Liver (tissue), 9 donors: ENCODE data around the gene MEAK7. TPM values are rescaled to one million over a fixed set of nuclear protein-coding genes. Genes with fewer than 3 reads are reported as not detected.

ENCODE experiments used
- DNase-seq: peaks from one replicate; pipeline ENCODE4 v3.0.0-alpha.2; 2017; ENCODE audit warnings: low spot score
- H3K27ac ChIP-seq, 2 donors: one replicate each; pipeline ENCODE4 v1.7.0; 2013; ENCODE audit warnings: inconsistent platforms in 2 of 2, low read length in 2 of 2, control low read depth in 1 of 2, low read depth in 1 of 2, mild to moderate bottlenecking in 1 of 2
- H3K27me3 ChIP-seq, 4 donors: one replicate each; pipeline versions ENCODE4 v1.6.1 to v1.7.0; 2013; ENCODE audit warnings: low read length in 3 of 4, inconsistent platforms in 1 of 4, mild to moderate bottlenecking in 1 of 4, moderate library complexity in 1 of 4; ENCODE audit not compliant: control insufficient read depth in 4 of 4, insufficient read depth in 4 of 4
- H3K36me3 ChIP-seq, 4 donors: one replicate each; pipeline versions ENCODE4 v1.6.1 to v1.7.0; 2013; ENCODE audit warnings: low read length in 3 of 4, mild to moderate bottlenecking in 3 of 4, low read depth in 1 of 4, moderate library complexity in 1 of 4; ENCODE audit not compliant: control insufficient read depth in 4 of 4, insufficient read depth in 3 of 4
- H3K4me1 ChIP-seq, 4 donors: one replicate each; pipeline versions ENCODE4 v1.6.1 to v1.7.0; 2013; ENCODE audit warnings: low read length in 3 of 4, mild to moderate bottlenecking in 3 of 4, moderate library complexity in 1 of 4; ENCODE audit not compliant: control insufficient read depth in 4 of 4, insufficient read depth in 4 of 4
- H3K4me3 ChIP-seq, 3 donors: one replicate each; pipeline versions ENCODE4 v1.6.1 to v1.7.0; 2013; ENCODE audit warnings: low read length in 3 of 3, control low read depth in 1 of 3, low read depth in 1 of 3, mild to moderate bottlenecking in 1 of 3
- H3K9ac ChIP-seq, 2 donors: one replicate each; pipeline ENCODE4 v1.7.0; 2013; ENCODE audit warnings: low read length in 2 of 2, mild to moderate bottlenecking in 2 of 2, moderate library complexity in 2 of 2, control low read depth in 1 of 2, low read depth in 1 of 2
- H3K9me3 ChIP-seq, 4 donors: one replicate each; pipeline versions ENCODE4 v1.6.1 to v1.7.0; 2013; ENCODE audit warnings: low read length in 3 of 4; ENCODE audit not compliant: control insufficient read depth in 4 of 4
- EGR1 ChIP-seq, 2 donors: IDR thresholded peaks; 2 replicates each; pipeline ENCODE4 v1.6.1; 2016 to 2018; ENCODE audit warnings: antibody characterized with exemption in 2 of 2, low read depth in 2 of 2
- FOXA1 ChIP-seq: IDR thresholded peaks from 2 replicates; pipeline ENCODE4 v1.6.1; 2016; ENCODE audit warnings: antibody characterized with exemption
- HNF4A ChIP-seq, 2 donors: conservative IDR thresholded peaks; 2 replicates each; pipeline ENCODE4 v1.6.1; 2016; ENCODE audit warnings: antibody characterized with exemption in 2 of 2, mild to moderate bottlenecking in 2 of 2
- HNF4G ChIP-seq: IDR thresholded peaks from 2 replicates; pipeline ENCODE4 v1.6.1; 2016; ENCODE audit warnings: antibody characterized with exemption
- JUND ChIP-seq, 2 donors: IDR thresholded peaks; 2 replicates each; pipeline ENCODE4 v1.6.1; 2016; ENCODE audit warnings: antibody characterized with exemption in 2 of 2
- NR2F2 ChIP-seq: IDR thresholded peaks from 2 replicates; pipeline ENCODE4 v1.6.1; 2016; ENCODE audit warnings: antibody characterized with exemption
- RXRA ChIP-seq, 2 donors: IDR thresholded peaks; 2 replicates each; pipeline ENCODE4 v1.6.1; 2017 to 2018; ENCODE audit warnings: antibody characterized with exemption in 2 of 2, mild to moderate bottlenecking in 1 of 2
- SP1 ChIP-seq: IDR thresholded peaks from 2 replicates; pipeline ENCODE4 v1.6.1; 2018; ENCODE audit warnings: antibody characterized with exemption, mild to moderate bottlenecking
- WGBS: extraction: QIAGEN DNeasy Blood & Tissue Kit; methylation state at CpG from one replicate; pipeline ENCODE4 v1.1.7; 2013; 5-methylcytosine and 5-hydroxymethylcytosine counted together
- polyA plus RNA-seq, 2 donors: library from polyadenylated mRNA; stranded (reverse) in 1 of 2; unstranded in 1 of 2; fragments of 200-250 nt in 1 of 2; fragments of >200 nt in 1 of 2; fragmentation: Nextera tagmentation in 1 of 2; extraction: Ambion mirVana in 1 of 2; gene quantifications; one replicate each; pipeline versions ENCODE4 v1.2.1 to v1.2.3, GENCODE V29; 2013 to 2015
- total RNA-seq, 2 donors: library from RNA; depleted of rRNA; stranded (reverse); fragments of >200 nt; gene quantifications; one replicate each; pipeline ENCODE4 v1.2.3, GENCODE V29; 2014
- TF ChIP-seq, protein P1 (sequence below): IDR thresholded peaks from 2 replicates; pipeline ENCODE4 v1.6.1; 2016; ENCODE audit warnings: antibody characterized with exemption, mild to moderate bottlenecking
- TF ChIP-seq, protein P2 (sequence below): IDR thresholded peaks from 2 replicates; pipeline ENCODE4 v1.6.1; 2016; ENCODE audit warnings: antibody characterized with exemption
- TF ChIP-seq, protein P3 (sequence below): fragments of 150-350 bp; IDR thresholded peaks from 2 replicates; pipeline ENCODE4 v1.5.1; 2017; ENCODE audit warnings: improper control_type of control experiment, low read depth, low read length; ENCODE audit not compliant: missing input control
- TF ChIP-seq, protein P4 (sequence below): IDR thresholded peaks from 2 replicates; pipeline ENCODE4 v1.6.1; 2016; ENCODE audit warnings: antibody characterized with exemption
- donor health status: healthy.
- donor health status: healthy.
- donor health status: healthy.
- donor health status: healthy.
- donor health status: healthy.

Gene MEAK7
- total and polyA plus RNA-seq, 4 donors: 1.3 to 4.0 (median 2.2) TPM

DNA sequence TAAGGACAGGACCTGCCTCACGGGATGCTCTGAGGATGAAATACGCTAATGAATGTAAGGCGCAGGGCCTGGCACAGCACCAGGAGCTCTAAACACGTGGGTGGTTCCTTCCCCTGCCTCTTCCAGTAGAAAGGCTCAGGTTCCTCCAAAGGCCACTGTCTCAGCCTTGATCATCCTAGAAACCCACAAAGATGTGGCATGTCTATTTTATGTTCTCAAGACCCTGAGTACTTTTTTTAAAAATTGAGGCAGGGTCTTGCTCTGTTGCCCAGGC, 17.0 kb upstream of the MEAK7 start (continued):
- TF ChIP-seq, protein P1, sequence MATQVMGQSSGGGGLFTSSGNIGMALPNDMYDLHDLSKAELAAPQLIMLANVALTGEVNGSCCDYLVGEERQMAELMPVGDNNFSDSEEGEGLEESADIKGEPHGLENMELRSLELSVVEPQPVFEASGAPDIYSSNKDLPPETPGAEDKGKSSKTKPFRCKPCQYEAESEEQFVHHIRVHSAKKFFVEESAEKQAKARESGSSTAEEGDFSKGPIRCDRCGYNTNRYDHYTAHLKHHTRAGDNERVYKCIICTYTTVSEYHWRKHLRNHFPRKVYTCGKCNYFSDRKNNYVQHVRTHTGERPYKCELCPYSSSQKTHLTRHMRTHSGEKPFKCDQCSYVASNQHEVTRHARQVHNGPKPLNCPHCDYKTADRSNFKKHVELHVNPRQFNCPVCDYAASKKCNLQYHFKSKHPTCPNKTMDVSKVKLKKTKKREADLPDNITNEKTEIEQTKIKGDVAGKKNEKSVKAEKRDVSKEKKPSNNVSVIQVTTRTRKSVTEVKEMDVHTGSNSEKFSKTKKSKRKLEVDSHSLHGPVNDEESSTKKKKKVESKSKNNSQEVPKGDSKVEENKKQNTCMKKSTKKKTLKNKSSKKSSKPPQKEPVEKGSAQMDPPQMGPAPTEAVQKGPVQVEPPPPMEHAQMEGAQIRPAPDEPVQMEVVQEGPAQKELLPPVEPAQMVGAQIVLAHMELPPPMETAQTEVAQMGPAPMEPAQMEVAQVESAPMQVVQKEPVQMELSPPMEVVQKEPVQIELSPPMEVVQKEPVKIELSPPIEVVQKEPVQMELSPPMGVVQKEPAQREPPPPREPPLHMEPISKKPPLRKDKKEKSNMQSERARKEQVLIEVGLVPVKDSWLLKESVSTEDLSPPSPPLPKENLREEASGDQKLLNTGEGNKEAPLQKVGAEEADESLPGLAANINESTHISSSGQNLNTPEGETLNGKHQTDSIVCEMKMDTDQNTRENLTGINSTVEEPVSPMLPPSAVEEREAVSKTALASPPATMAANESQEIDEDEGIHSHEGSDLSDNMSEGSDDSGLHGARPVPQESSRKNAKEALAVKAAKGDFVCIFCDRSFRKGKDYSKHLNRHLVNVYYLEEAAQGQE: no peak
- TF ChIP-seq EGR1 (IDR thresholded peaks at IDR 0.05; ENCODE audit: low read depth in 2 of 2): no peak
- TF ChIP-seq SP1: no peak

DNA sequence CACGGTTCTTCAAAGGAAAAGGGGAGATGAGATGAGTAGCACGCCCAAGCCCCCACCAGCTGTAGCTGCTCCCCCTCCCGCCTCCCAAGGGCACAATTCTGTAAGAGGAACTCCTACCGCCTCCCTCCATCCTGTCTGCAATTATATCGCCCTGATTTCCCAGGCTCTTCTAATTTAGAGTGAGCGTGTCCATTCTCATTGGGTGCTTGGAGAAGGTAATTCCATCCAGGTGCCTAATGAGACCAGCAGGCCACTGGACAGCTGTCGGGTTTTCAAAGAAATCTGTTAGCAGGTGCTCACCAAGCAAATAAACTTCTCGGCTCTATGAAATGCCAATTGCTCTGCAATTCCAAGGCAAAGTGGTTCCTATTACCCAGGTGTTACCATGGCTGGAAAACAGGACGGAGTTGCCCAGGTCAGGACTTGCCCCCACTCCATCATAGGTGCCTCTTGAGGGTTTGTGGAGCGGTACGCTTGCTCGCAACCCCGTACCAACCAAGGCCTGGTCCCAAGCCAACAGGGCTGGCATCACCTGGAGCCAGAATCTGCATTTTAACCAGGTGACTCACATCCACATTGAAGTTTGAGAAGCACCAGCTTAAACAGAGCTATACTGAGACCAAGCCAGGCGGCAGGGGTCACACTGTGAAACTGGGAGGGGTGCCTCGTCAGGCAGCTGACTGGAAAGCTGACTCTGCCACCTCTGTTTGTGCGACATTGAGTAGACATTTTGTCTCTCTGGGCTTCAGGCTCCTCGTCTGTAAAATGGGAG, 16.5 kb upstream of the MEAK7 start:
- no peaks in the 10 kb centered on the region for H3K4me1 ChIP-seq
- no peak overlapping the region for H3K9ac ChIP-seq
- WGBS: 75% methylated on average over 17 of the region's 17 CpGs
- no peaks in the 10 kb centered on the region for H3K27me3 ChIP-seq
- TF ChIP-seq SP1: no peak
- TF ChIP-seq, protein P2, sequence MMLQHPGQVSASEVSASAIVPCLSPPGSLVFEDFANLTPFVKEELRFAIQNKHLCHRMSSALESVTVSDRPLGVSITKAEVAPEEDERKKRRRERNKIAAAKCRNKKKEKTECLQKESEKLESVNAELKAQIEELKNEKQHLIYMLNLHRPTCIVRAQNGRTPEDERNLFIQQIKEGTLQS: no peak
- TF ChIP-seq NR2F2: no peak
- TF ChIP-seq JUND (IDR thresholded peaks at IDR 0.05): no peak
- TF ChIP-seq HNF4A (conservative IDR thresholded peaks at IDR 0.05): no peak
- TF ChIP-seq, protein P3, sequence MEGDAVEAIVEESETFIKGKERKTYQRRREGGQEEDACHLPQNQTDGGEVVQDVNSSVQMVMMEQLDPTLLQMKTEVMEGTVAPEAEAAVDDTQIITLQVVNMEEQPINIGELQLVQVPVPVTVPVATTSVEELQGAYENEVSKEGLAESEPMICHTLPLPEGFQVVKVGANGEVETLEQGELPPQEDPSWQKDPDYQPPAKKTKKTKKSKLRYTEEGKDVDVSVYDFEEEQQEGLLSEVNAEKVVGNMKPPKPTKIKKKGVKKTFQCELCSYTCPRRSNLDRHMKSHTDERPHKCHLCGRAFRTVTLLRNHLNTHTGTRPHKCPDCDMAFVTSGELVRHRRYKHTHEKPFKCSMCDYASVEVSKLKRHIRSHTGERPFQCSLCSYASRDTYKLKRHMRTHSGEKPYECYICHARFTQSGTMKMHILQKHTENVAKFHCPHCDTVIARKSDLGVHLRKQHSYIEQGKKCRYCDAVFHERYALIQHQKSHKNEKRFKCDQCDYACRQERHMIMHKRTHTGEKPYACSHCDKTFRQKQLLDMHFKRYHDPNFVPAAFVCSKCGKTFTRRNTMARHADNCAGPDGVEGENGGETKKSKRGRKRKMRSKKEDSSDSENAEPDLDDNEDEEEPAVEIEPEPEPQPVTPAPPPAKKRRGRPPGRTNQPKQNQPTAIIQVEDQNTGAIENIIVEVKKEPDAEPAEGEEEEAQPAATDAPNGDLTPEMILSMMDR: no peak
- TF ChIP-seq, protein P4, sequence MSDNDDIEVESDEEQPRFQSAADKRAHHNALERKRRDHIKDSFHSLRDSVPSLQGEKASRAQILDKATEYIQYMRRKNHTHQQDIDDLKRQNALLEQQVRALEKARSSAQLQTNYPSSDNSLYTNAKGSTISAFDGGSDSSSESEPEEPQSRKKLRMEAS: no peak
- no peak for TF ChIP-seq RXRA (IDR thresholded peaks at IDR 0.05)
- TF ChIP-seq HNF4G: no peak
- H3K9me3 ChIP-seq: no peaks in the 10 kb centered on the region
- H3K4me3 ChIP-seq: no peak overlapping the region
- H3K36me3 ChIP-seq: no peaks in the 10 kb centered on the region
- no peak overlapping the region for H3K27ac ChIP-seq
- no peak for DNase-seq

DNA sequence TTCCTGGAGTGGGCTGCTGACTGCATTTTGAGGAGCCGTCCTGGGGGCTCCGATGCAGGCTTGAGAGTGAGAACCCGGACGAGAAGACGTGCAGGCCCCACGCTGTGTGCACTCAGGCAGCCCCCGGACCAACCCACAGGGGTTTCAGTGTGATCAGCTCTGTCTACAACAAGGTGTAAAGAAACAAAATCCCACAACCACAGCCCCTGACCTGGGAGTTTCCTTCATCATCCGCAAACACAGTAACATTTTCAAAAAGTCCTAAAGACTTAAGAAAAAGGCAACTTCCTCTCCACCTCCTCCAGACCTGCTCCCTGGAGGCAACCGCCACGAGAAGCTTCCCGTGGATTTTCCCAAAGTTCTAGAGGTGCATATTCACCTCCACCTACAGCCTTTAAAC, 15.4 kb upstream of the MEAK7 start:
- no peaks in the 10 kb centered on the region for H3K27me3 ChIP-seq

More for the DNA sequence above, 15.4 kb upstream of the MEAK7 start:
- no peak for DNase-seq
- Histone ChIP-seq H3K9me3 (no peaks in the 10 kb centered on the region), H3K9ac (no peak overlapping the region), H3K36me3 (no peaks in the 10 kb centered on the region), H3K4me3 (no peak overlapping the region), H3K4me1 (no peaks in the 10 kb centered on the region), H3K27ac (no peak overlapping the region)
- 72% methylated on average over 11 of the region's 11 CpGs for WGBS
- TF ChIP-seq FOXA1: no peak
